ENCODE measurements around the gene UNCX.

GRCh38 chr7:1274121-1274875 lies 41.6 kb downstream of the UNCX start:
- TF ChIP-seq EZH2 (IDR thresholded peaks at IDR 0.05; ENCODE audit: borderline replicate concordance) (no peak), CTCF (IDR thresholded peaks at IDR 0.05; ENCODE audit: poor library complexity) (no peak)

All from hepatocyte (in vitro differentiated cells).